GM23338 (cell line): ENCODE results near the gene FAM124B. TPM values are rescaled to one million over a fixed set of nuclear protein-coding genes. Genes with fewer than 3 reads are reported as not detected.

Experiments used
- ATAC-seq: fragments of 200-7000 bp; cut with Tn5 transposase; 3 replicates; pipeline ENCODE4 v1.9.1; 2020
- DNase-seq: peaks from one replicate; pipeline ENCODE4 v3.0.0-alpha.2; 2015; ENCODE audit warnings: low spot score
- H2AFZ ChIP-seq: fragments of 200-600 bp; sonication (generic); 2 replicates; pipeline ENCODE4 v1.8.0; 2016; ENCODE audit warnings: antibody characterized with exemption, mild to moderate bottlenecking, moderate library complexity
- H3F3A ChIP-seq: fragments of 200-600 bp; sonication (generic); replicated peaks from 2 replicates; pipeline ENCODE4 v1.8.0; 2017; ENCODE audit warnings: antibody characterized with exemption, mixed run types, low read depth
- H3K27ac ChIP-seq: fragments of 200-600 bp; sonication (generic); 2 replicates; pipeline ENCODE4 v1.6.1; 2016; ENCODE audit warnings: low read depth
- H3K27me3 ChIP-seq: fragments of 200-600 bp; sonication (generic); 2 replicates; pipeline ENCODE4 v1.8.0; 2016; ENCODE audit warnings: mild to moderate bottlenecking, mixed run types, moderate library complexity; ENCODE audit not compliant: insufficient read depth
- H3K36me3 ChIP-seq: fragments of 200-600 bp; sonication (generic); 2 replicates; pipeline ENCODE4 v1.8.0; 2016; ENCODE audit warnings: mild to moderate bottlenecking; ENCODE audit not compliant: insufficient read depth
- H3K4me1 ChIP-seq: fragments of 200-600 bp; sonication (generic); 2 replicates; pipeline ENCODE4 v1.8.0; 2016; ENCODE audit warnings: mild to moderate bottlenecking, moderate library complexity; ENCODE audit not compliant: insufficient read depth
- H3K4me2 ChIP-seq: fragments of 200-600 bp; sonication (generic); 2 replicates; pipeline ENCODE4 v1.7.1; 2017; ENCODE audit warnings: mixed run types
- H3K4me3 ChIP-seq: fragments of 200-600 bp; sonication (generic); 2 replicates; pipeline ENCODE4 v1.6.1; 2016; ENCODE audit warnings: mixed run types
- H3K79me2 ChIP-seq: fragments of 200-600 bp; sonication (generic); replicated peaks from 2 replicates; pipeline ENCODE4 v1.8.0; 2017; ENCODE audit warnings: mild to moderate bottlenecking; ENCODE audit not compliant: insufficient read depth
- H3K9me2 ChIP-seq: fragments of 200-600 bp; sonication (generic); 2 replicates; pipeline ENCODE4 v1.8.0; 2017; ENCODE audit not compliant: insufficient read depth
- H4K20me1 ChIP-seq: fragments of 200-600 bp; sonication (generic); replicated peaks from 2 replicates; pipeline ENCODE4 v1.8.0; 2017; ENCODE audit warnings: mild to moderate bottlenecking; ENCODE audit not compliant: insufficient read depth
- H3K27ac Mint-ChIP-seq: 2 replicates; pipeline ENCODE4 v1.8.0; 2020; ENCODE audit warnings: inconsistent platforms, mild to moderate bottlenecking, moderate library complexity, mixed read lengths
- H3K27me3 Mint-ChIP-seq: 3 replicates; pipeline ENCODE4 v1.8.0; 2022; ENCODE audit warnings: low read depth, mild to moderate bottlenecking, moderate library complexity, mixed read lengths, inconsistent platforms; ENCODE audit not compliant: insufficient read depth, poor library complexity
- H3K36me3 Mint-ChIP-seq: 3 replicates; pipeline ENCODE4 v1.8.0; 2021; ENCODE audit warnings: low read depth, mild to moderate bottlenecking, inconsistent platforms, moderate library complexity, mixed read lengths
- H3K4me1 Mint-ChIP-seq: 3 replicates; pipeline ENCODE4 v1.8.0; 2020; ENCODE audit warnings: mild to moderate bottlenecking, inconsistent platforms, mixed read lengths
- H3K4me3 Mint-ChIP-seq: 3 replicates; pipeline ENCODE4 v1.8.0; 2021; ENCODE audit warnings: moderate library complexity, mild to moderate bottlenecking, inconsistent platforms, mixed read lengths
- H3K9me3 Mint-ChIP-seq: 3 replicates; pipeline ENCODE4 v1.8.0; 2020; ENCODE audit warnings: moderate library complexity, mild to moderate bottlenecking, inconsistent platforms, mixed read lengths
- CREB1 ChIP-seq: fragments of 250-450 bp; sonication (Bioruptor Pico); IDR thresholded peaks from 2 replicates; pipeline ENCODE4 v1.5.0; 2020; ENCODE audit warnings: low read depth, mild to moderate bottlenecking, moderate library complexity
- JUNB ChIP-seq: IDR thresholded peaks from one replicate; pipeline ENCODE4 v1.6.1; 2016; ENCODE audit warnings: antibody characterized with exemption; ENCODE audit not compliant: unreplicated experiment
- ZNF331 ChIP-seq: fragments of 250-450 bp; sonication (Bioruptor Pico); IDR thresholded peaks from 2 replicates; pipeline ENCODE4 v1.5.0; 2020; ENCODE audit warnings: low read depth, mild to moderate bottlenecking, moderate library complexity
- ZNF462 ChIP-seq: fragments of 250-450 bp; sonication (Bioruptor Pico); IDR thresholded peaks from 2 replicates; pipeline ENCODE4 v1.5.0; 2020; ENCODE audit warnings: mild to moderate bottlenecking, moderate library complexity
- polyA plus RNA-seq: library from polyadenylated mRNA; unstranded; fragments of >200 nt; fragmentation: Nextera tagmentation; extraction: Ambion mirVana; gene quantifications from 2 replicates; pipeline ENCODE4 v1.2.1, GENCODE V29; 2016
- total RNA-seq: library from RNA; depleted of rRNA; stranded (reverse); fragments of >200 nt; shearing (Covaris generic); gene quantifications from 2 replicates; pipeline ENCODE4 v1.2.3, GENCODE V29; 2014
- TF ChIP-seq, protein P1 (sequence below), 2 experiments: fragments of 200-600 bp in 1 of 2; sonication (generic) in 1 of 2; conservative IDR thresholded peaks; 2 replicates each; pipeline versions ENCODE4 v1.5.1 to v1.6.1; 2016 to 2017; ENCODE audit warnings: antibody characterized with exemption in 2 of 2, low read depth in 2 of 2, mild to moderate bottlenecking in 2 of 2, moderate library complexity in 1 of 2

The FAM124B gene
- total and polyA plus RNA-seq, 2 experiments from 2014 or later = 3.0 to 6.9 TPM

DNA sequence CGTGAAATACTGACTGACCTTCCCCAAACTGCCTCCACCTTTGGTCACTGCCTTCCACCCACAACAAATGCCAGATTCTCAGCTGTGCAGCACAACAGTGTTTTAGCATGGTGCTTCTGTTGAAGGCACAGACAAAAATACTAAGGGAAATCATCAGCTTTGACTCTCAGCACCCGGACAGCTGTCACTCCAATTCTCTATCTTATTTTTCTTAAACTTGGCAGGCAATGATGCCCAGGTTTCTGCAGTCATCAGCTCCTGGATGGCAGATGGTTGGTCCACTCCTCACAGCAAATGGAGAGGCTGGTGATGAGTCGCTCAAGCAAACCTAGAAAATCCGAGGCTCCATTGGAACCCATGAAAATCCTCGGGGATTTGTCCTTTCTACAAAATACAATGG is 2.9 kb upstream of the FAM124B start (continued):
- TF ChIP-seq CREB1 = no peak
- TF ChIP-seq ZNF462 (CRISPR knock-in tag) = no peak
- TF ChIP-seq, protein P1, sequence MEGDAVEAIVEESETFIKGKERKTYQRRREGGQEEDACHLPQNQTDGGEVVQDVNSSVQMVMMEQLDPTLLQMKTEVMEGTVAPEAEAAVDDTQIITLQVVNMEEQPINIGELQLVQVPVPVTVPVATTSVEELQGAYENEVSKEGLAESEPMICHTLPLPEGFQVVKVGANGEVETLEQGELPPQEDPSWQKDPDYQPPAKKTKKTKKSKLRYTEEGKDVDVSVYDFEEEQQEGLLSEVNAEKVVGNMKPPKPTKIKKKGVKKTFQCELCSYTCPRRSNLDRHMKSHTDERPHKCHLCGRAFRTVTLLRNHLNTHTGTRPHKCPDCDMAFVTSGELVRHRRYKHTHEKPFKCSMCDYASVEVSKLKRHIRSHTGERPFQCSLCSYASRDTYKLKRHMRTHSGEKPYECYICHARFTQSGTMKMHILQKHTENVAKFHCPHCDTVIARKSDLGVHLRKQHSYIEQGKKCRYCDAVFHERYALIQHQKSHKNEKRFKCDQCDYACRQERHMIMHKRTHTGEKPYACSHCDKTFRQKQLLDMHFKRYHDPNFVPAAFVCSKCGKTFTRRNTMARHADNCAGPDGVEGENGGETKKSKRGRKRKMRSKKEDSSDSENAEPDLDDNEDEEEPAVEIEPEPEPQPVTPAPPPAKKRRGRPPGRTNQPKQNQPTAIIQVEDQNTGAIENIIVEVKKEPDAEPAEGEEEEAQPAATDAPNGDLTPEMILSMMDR (conservative IDR thresholded peaks at IDR 0.05; ENCODE audit: low read depth in 2 of 2) = no peak
- TF ChIP-seq ZNF331 = no peak
- TF ChIP-seq JUNB = no peak

GRCh38 chr2:224403657-224404056 is 1.8 kb upstream of the FAM124B start:
- ATAC-seq = no peak
- no peak overlapping the region for H3K4me3 Mint-ChIP-seq
- H3K4me1 Mint-ChIP-seq = peaks cover 6% of the 10 kb centered on the region; the same call in 2 of the 3 replicates
- Histone ChIP-seq H3K4me3 (no peak overlapping the region), H3K36me3 (no peaks in the 10 kb centered on the region; the same call in 1 of the 2 replicates), H3K4me2 (no peak overlapping the region), H3K79me2 (no peaks in the 10 kb centered on the region), H4K20me1 (no peaks in the 10 kb centered on the region), H3K27ac (no peak overlapping the region), H3K4me1 (peaks cover 7% of the 10 kb centered on the region), H3K27me3 (no peaks in the 10 kb centered on the region), H2AFZ (no peak overlapping the region), H3F3A (no peaks in the 10 kb centered on the region), H3K9me2 (no peaks in the 10 kb centered on the region)
- DNase-seq = no peak
- H3K9me3 Mint-ChIP-seq = peaks cover 9% of the 10 kb centered on the region
- peaks cover 12% of the 10 kb centered on the region; the same call in 2 of the 3 replicates for H3K36me3 Mint-ChIP-seq
- H3K27ac Mint-ChIP-seq = no peak overlapping the region
- no peaks in the 10 kb centered on the region for H3K27me3 Mint-ChIP-seq
- TF ChIP-seq, protein P1 (conservative IDR thresholded peaks at IDR 0.05; ENCODE audit: low read depth in 2 of 2) = no peak
- TF ChIP-seq CREB1 = no peak
